ENCODE measurements around the gene TMEM209.

DNA sequence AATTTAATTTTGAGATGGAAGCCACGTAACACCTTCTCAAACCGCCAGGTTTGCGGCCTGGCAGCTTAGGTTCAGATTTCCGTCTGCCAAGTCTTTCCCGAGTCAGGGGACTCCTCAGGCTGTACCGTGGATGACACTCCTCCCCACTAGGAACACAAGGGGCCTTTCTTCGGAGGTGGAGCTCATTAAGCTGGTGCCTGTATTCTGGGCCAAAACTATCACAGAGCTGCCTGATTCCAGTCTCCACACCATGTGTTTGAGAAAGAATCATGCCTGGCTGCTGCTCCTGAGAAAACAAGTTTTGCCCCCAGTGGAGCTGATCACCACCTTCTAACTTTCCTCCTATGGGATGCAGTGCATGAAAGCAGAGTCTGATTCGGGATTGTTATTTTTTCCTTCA is 44.8 kb downstream of the TMEM209 start:
- TF ChIP-seq, protein P1, sequence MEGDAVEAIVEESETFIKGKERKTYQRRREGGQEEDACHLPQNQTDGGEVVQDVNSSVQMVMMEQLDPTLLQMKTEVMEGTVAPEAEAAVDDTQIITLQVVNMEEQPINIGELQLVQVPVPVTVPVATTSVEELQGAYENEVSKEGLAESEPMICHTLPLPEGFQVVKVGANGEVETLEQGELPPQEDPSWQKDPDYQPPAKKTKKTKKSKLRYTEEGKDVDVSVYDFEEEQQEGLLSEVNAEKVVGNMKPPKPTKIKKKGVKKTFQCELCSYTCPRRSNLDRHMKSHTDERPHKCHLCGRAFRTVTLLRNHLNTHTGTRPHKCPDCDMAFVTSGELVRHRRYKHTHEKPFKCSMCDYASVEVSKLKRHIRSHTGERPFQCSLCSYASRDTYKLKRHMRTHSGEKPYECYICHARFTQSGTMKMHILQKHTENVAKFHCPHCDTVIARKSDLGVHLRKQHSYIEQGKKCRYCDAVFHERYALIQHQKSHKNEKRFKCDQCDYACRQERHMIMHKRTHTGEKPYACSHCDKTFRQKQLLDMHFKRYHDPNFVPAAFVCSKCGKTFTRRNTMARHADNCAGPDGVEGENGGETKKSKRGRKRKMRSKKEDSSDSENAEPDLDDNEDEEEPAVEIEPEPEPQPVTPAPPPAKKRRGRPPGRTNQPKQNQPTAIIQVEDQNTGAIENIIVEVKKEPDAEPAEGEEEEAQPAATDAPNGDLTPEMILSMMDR (IDR thresholded peaks at IDR 0.05) = no peak
- TF ChIP-seq POLR2A (IDR thresholded peaks at IDR 0.05) = no peak

All from adrenal gland (tissue), 5 donors.